Karpas-422 (cell line): ENCODE measurements around the gene TAOK3. TPM values are rescaled to one million over a fixed set of nuclear protein-coding genes. Genes with fewer than 3 reads are reported as not detected.
A peak's percentile ranks its signal among the peaks of the same experiment; 100 is the strongest.

ENCODE experiments used
- DNase-seq: peaks from one replicate; pipeline ENCODE4 v3.0.0-alpha.2; 2015
- H2AFZ ChIP-seq: fragments of 200-600 bp; sonication (generic); 2 replicates; pipeline ENCODE4 v1.6.1; 2014; ENCODE audit warnings: antibody characterized with exemption, low read length, mixed read lengths
- H3K27ac ChIP-seq: fragments of 200-600 bp; sonication (generic); 2 replicates; pipeline ENCODE4 v1.5.1; 2014; ENCODE audit warnings: mild to moderate bottlenecking, low read length, moderate library complexity
- H3K27me3 ChIP-seq: fragments of 200-600 bp; sonication (generic); 2 replicates; pipeline ENCODE4 v1.6.1; 2014; ENCODE audit warnings: low read length, mixed read lengths
- H3K36me3 ChIP-seq: fragments of 200-600 bp; sonication (generic); 2 replicates; pipeline ENCODE4 v1.6.1; 2014; ENCODE audit warnings: low read length, mixed read lengths; ENCODE audit not compliant: insufficient read depth
- H3K4me1 ChIP-seq: fragments of 200-600 bp; sonication (generic); 2 replicates; pipeline ENCODE4 v1.6.1; 2014; ENCODE audit warnings: mild to moderate bottlenecking, low read length, mixed read lengths
- H3K4me2 ChIP-seq: fragments of 200-600 bp; sonication (generic); 2 replicates; pipeline ENCODE4 v1.6.1; 2014; ENCODE audit warnings: low read length, low read depth, mild to moderate bottlenecking; ENCODE audit not compliant: poor library complexity, severe bottlenecking
- H3K4me3 ChIP-seq: fragments of 200-600 bp; sonication (generic); 2 replicates; pipeline ENCODE4 v1.5.1; 2014; ENCODE audit warnings: mild to moderate bottlenecking, antibody characterized with exemption, low read length, mixed read lengths
- H3K79me2 ChIP-seq: fragments of 200-600 bp; sonication (generic); 2 replicates; pipeline ENCODE4 v1.6.1; 2014; ENCODE audit warnings: mild to moderate bottlenecking, low read length, mixed read lengths
- H3K9ac ChIP-seq: fragments of 200-600 bp; sonication (generic); 2 replicates; pipeline ENCODE4 v1.6.0; 2014; ENCODE audit warnings: low read length
- H3K9me2 ChIP-seq: fragments of 200-600 bp; sonication (generic), shearing (Covaris generic); replicated peaks from 2 replicates; pipeline ENCODE4 v1.6.0; 2014; ENCODE audit warnings: mild to moderate bottlenecking, low read length, moderate library complexity; ENCODE audit not compliant: insufficient read depth
- H3K9me3 ChIP-seq: fragments of 300-700, 200-600 bp; sonication (generic); 2 replicates; pipeline ENCODE4 v1.6.1; 2014; ENCODE audit warnings: low read length, mixed read lengths
- H4K20me1 ChIP-seq: fragments of 200-600 bp; sonication (generic); 2 replicates; pipeline ENCODE4 v1.6.1; 2014; ENCODE audit warnings: mild to moderate bottlenecking, antibody characterized with exemption, low read length, low read depth; ENCODE audit not compliant: insufficient read depth
- total RNA-seq: library from RNA; depleted of rRNA; stranded (reverse); fragments of >200 nt; shearing (Covaris generic); gene quantifications from 2 replicates; pipeline ENCODE4 v1.2.3, GENCODE V29; 2014; ENCODE audit warnings: low replicate concordance

The TAOK3 gene
- total RNA-seq, 1 experiment from 2014 or later, result 86.7 TPM

GRCh38 chr12:118368821-118369220 is 3.9 kb downstream of the TAOK3 start:
- peaks cover 7% of the 10 kb centered on the region; the same call in 1 of the 2 replicates for H4K20me1 ChIP-seq
- no peak overlapping the region for H3K27ac ChIP-seq
- H3K36me3 ChIP-seq, result no peaks in the 10 kb centered on the region
- peaks cover 95% of the 10 kb centered on the region for H3K79me2 ChIP-seq
- no peak overlapping the region for H3K4me3 ChIP-seq
- H3K4me1 ChIP-seq, result peaks cover 26% of the 10 kb centered on the region
- no peaks in the 10 kb centered on the region for H3K9me2 ChIP-seq
- no peak overlapping the region for H2AFZ ChIP-seq
- no peaks in the 10 kb centered on the region for H3K27me3 ChIP-seq
- DNase-seq, result no peak
- no peak overlapping the region for H3K9ac ChIP-seq
- no peaks in the 10 kb centered on the region for H3K9me3 ChIP-seq
- H3K4me2 ChIP-seq, result no peak overlapping the region

GRCh38 chr12:118361889-118362288 is 10.8 kb downstream of the TAOK3 start:
- DNase-seq, result no peak
- Histone ChIP-seq H4K20me1 (no peaks in the 10 kb centered on the region), H3K9me3 (no peaks in the 10 kb centered on the region), H3K79me2 (peaks cover 87% of the 10 kb centered on the region), H3K27me3 (no peaks in the 10 kb centered on the region), H3K27ac (no peak overlapping the region), H3K9me2 (no peaks in the 10 kb centered on the region), H3K9ac (no peak overlapping the region), H3K36me3 (no peaks in the 10 kb centered on the region), H3K4me1 (peaks cover 28% of the 10 kb centered on the region), H3K4me2 (no peak overlapping the region), H3K4me3 (no peak overlapping the region), H2AFZ (no peak overlapping the region)

GRCh38 chr12:118361092-118361404 is 11.7 kb downstream of the TAOK3 start:
- no peaks in the 10 kb centered on the region for H3K27me3 ChIP-seq
- no peak overlapping the region for H2AFZ ChIP-seq
- no peak overlapping the region for H3K4me3 ChIP-seq
- peaks cover 36% of the 10 kb centered on the region for H3K4me1 ChIP-seq
- no peak overlapping the region for H3K4me2 ChIP-seq
- no peaks in the 10 kb centered on the region for H3K9me3 ChIP-seq
- no peaks in the 10 kb centered on the region for H3K9me2 ChIP-seq
- H3K79me2 ChIP-seq, result peaks cover 88% of the 10 kb centered on the region
- 0 out of 2 replicates have a peak, but pooled peaks cover under 1% of the 10 kb centered on the region for H3K36me3 ChIP-seq
- H3K27ac ChIP-seq, result no peak overlapping the region
- H4K20me1 ChIP-seq, result no peaks in the 10 kb centered on the region
- no peak for DNase-seq
- H3K9ac ChIP-seq, result no peak overlapping the region

- Histone ChIP-seq H3K4me3 (peak overlapping the region; percentile 75), H3K79me2 (peaks cover 89% of the 10 kb centered on the region), H4K20me1 (no peaks in the 10 kb centered on the region), H3K27me3 (no peaks in the 10 kb centered on the region), H3K9ac (peak overlapping the region; percentile 76), H3K4me1 (peaks cover 49% of the 10 kb centered on the region), H3K27ac (peak overlapping the region; percentile 88), H3K9me3 (no peaks in the 10 kb centered on the region), H3K9me2 (no peaks in the 10 kb centered on the region), H2AFZ (peak overlapping the region; percentile 17; the same call in 1 of the 2 replicates), H3K4me2 (peak overlapping the region; percentile 80), H3K36me3 (peaks cover 12% of the 10 kb centered on the region; the same call in 1 of the 2 replicates)
- peak; percentile 71 for DNase-seq
These were observed 13.2 kb downstream of the TAOK3 start for GRCh38 chr12:118359541-118359915.

- H3K4me3 ChIP-seq, result peak overlapping the region; percentile 75
- H2AFZ ChIP-seq, result peak overlapping the region; percentile 17; the same call in 1 of the 2 replicates
- H3K27me3 ChIP-seq, result no peaks in the 10 kb centered on the region
- no peaks in the 10 kb centered on the region for H3K9me2 ChIP-seq
- no peaks in the 10 kb centered on the region for H4K20me1 ChIP-seq
- H3K9me3 ChIP-seq, result no peaks in the 10 kb centered on the region
- H3K36me3 ChIP-seq, result peaks cover 16% of the 10 kb centered on the region; the same call in 1 of the 2 replicates
- peak overlapping the region; percentile 80 for H3K4me2 ChIP-seq
- DNase-seq, result peak; percentile 75
- H3K4me1 ChIP-seq, result peaks cover 49% of the 10 kb centered on the region
- peak overlapping the region; percentile 88 for H3K27ac ChIP-seq
- peak overlapping the region; percentile 76 for H3K9ac ChIP-seq
- H3K79me2 ChIP-seq, result peaks cover 89% of the 10 kb centered on the region
These were observed 13.8 kb downstream of the TAOK3 start for GRCh38 chr12:118358612-118359540.

GRCh38 chr12:118358008-118358359 is 14.7 kb downstream of the TAOK3 start:
- peaks cover 91% of the 10 kb centered on the region for H3K79me2 ChIP-seq
- no peak for DNase-seq
- peak overlapping the region; percentile 88 for H3K27ac ChIP-seq
- H3K4me1 ChIP-seq, result peaks cover 49% of the 10 kb centered on the region
- H4K20me1 ChIP-seq, result no peaks in the 10 kb centered on the region
- H3K36me3 ChIP-seq, result peaks cover 16% of the 10 kb centered on the region; the same call in 1 of the 2 replicates
- H3K9me3 ChIP-seq, result no peaks in the 10 kb centered on the region
- no peaks in the 10 kb centered on the region for H3K27me3 ChIP-seq
- peak overlapping the region; percentile 75 for H3K4me3 ChIP-seq
- H2AFZ ChIP-seq, result no peak overlapping the region
- H3K4me2 ChIP-seq, result peak overlapping the region; percentile 80
- no peaks in the 10 kb centered on the region for H3K9me2 ChIP-seq
- peak overlapping the region; percentile 76 for H3K9ac ChIP-seq

- Histone ChIP-seq H3K4me2 (peak overlapping the region; percentile 80), H3K4me3 (peak overlapping the region; percentile 75), H4K20me1 (no peaks in the 10 kb centered on the region), H2AFZ (no peak overlapping the region), H3K27ac (peak overlapping the region; percentile 88), H3K79me2 (peaks cover 93% of the 10 kb centered on the region), H3K27me3 (no peaks in the 10 kb centered on the region), H3K9ac (peak overlapping the region; percentile 76), H3K36me3 (peaks cover 16% of the 10 kb centered on the region; the same call in 1 of the 2 replicates), H3K9me3 (no peaks in the 10 kb centered on the region), H3K4me1 (peaks cover 49% of the 10 kb centered on the region), H3K9me2 (no peaks in the 10 kb centered on the region)
- DNase-seq, result peak; percentile 95
These were observed 15.3 kb downstream of the TAOK3 start for GRCh38 chr12:118357257-118358007.

- Histone ChIP-seq H3K9me2 (no peaks in the 10 kb centered on the region), H3K4me1 (peaks cover 49% of the 10 kb centered on the region), H3K27ac (peak overlapping the region; percentile 88), H3K9ac (peak overlapping the region; percentile 76), H3K27me3 (no peaks in the 10 kb centered on the region), H4K20me1 (no peaks in the 10 kb centered on the region), H2AFZ (no peak overlapping the region), H3K9me3 (no peaks in the 10 kb centered on the region), H3K4me2 (peak overlapping the region; percentile 80), H3K4me3 (peak overlapping the region; percentile 75), H3K36me3 (peaks cover 16% of the 10 kb centered on the region; the same call in 1 of the 2 replicates), H3K79me2 (peaks cover 92% of the 10 kb centered on the region)
- DNase-seq, result no peak
These were observed 15.9 kb downstream of the TAOK3 start for GRCh38 chr12:118356809-118357256.
